ENCODE measurements around the gene EAF2. TPM values are rescaled to one million over a fixed set of nuclear protein-coding genes. Genes with fewer than 3 reads are reported as not detected.

Gene EAF2
- total RNA-seq = 1 to 10 TPM; 1.6 to 3.2 TPM

GRCh38 chr3:121834671-121835464 is at the start of gene EAF2, which contains the start of gene IQCB1:
Gene EAF2, plus strand, starts transcription at chr3:121835209. Its CDS starts 77 bp downstream, at chr3:121835286.
Gene IQCB1, minus strand, starts transcription at chr3:121835060. Its CDS starts 6,100 bp downstream, at chr3:121828960.
- Histone ChIP-seq H3K4me1 (peaks cover 0 to 14% of the 10 kb centered on the region in 2 donors), H3K27me3 (no peaks in the 10 kb centered on the region), H3K27ac (peak within 1 kb of the TSS; percentile 63 to 76), H3K36me3 (no peaks in the 10 kb centered on the region), H3K4me3 (peak within 1 kb of the TSS; percentile 70 to 86), H3K9me3 (no peaks in the 10 kb centered on the region)
- peak in 1 of 2 donors; percentile 21 for TF ChIP-seq CTCF (IDR thresholded peaks at IDR 0.05)
- DNase-seq (ENCODE audit: low spot score) = peak; percentile 98

- no peak overlapping the region for H3K4me3 ChIP-seq
- no peaks in the 10 kb centered on the region for H3K4me1 ChIP-seq
- no peaks in the 10 kb centered on the region for H3K27me3 ChIP-seq
- no peak for DNase-seq (ENCODE audit: low spot score)
- H3K9me3 ChIP-seq = no peaks in the 10 kb centered on the region
- TF ChIP-seq CTCF (IDR thresholded peaks at IDR 0.05) = no peak
- peaks cover 21% of the 10 kb centered on the region for H3K36me3 ChIP-seq
- H3K27ac ChIP-seq = no peak overlapping the region
Observed at GRCh38 chr3:121786485-121786884, 48.5 kb upstream of the EAF2 start.

- Histone ChIP-seq H3K36me3 (peaks cover 21% of the 10 kb centered on the region), H3K27ac (no peak overlapping the region), H3K27me3 (no peaks in the 10 kb centered on the region), H3K9me3 (no peaks in the 10 kb centered on the region), H3K4me1 (no peaks in the 10 kb centered on the region), H3K4me3 (no peak overlapping the region)
- no peak for TF ChIP-seq CTCF (IDR thresholded peaks at IDR 0.05)
- no peak for DNase-seq (ENCODE audit: low spot score)
Observed at GRCh38 chr3:121793078-121793477, 41.9 kb upstream of the EAF2 start.

GRCh38 chr3:121794264-121794983 is 40.6 kb upstream of the EAF2 start:
- no peaks in the 10 kb centered on the region for H3K9me3 ChIP-seq
- no peak overlapping the region for H3K4me3 ChIP-seq
- peaks cover 9% of the 10 kb centered on the region for H3K36me3 ChIP-seq
- TF ChIP-seq CTCF (IDR thresholded peaks at IDR 0.05) = no peak
- no peak overlapping the region for H3K27ac ChIP-seq
- no peaks in the 10 kb centered on the region for H3K4me1 ChIP-seq
- no peak for DNase-seq (ENCODE audit: low spot score)
- H3K27me3 ChIP-seq = no peaks in the 10 kb centered on the region

GRCh38 chr3:121796970-121797369 is 38.0 kb upstream of the EAF2 start:
- no peak for TF ChIP-seq CTCF (IDR thresholded peaks at IDR 0.05)
- Histone ChIP-seq H3K27ac (no peak overlapping the region), H3K9me3 (no peaks in the 10 kb centered on the region), H3K4me1 (no peaks in the 10 kb centered on the region), H3K4me3 (no peak overlapping the region), H3K27me3 (no peaks in the 10 kb centered on the region), H3K36me3 (peaks cover 5% of the 10 kb centered on the region)
- no peak for DNase-seq (ENCODE audit: low spot score)

All from right atrium auricular region (tissue), 2 donors.